GM19238 (cell line): ENCODE results near the gene TMCC1.

Experiments
- DNase-seq: peaks from one replicate; pipeline ENCODE4 v3.0.0; 2011; ENCODE audit warnings: low spot score; ENCODE audit not compliant: insufficient read length

TMCC1 gene

DNA sequence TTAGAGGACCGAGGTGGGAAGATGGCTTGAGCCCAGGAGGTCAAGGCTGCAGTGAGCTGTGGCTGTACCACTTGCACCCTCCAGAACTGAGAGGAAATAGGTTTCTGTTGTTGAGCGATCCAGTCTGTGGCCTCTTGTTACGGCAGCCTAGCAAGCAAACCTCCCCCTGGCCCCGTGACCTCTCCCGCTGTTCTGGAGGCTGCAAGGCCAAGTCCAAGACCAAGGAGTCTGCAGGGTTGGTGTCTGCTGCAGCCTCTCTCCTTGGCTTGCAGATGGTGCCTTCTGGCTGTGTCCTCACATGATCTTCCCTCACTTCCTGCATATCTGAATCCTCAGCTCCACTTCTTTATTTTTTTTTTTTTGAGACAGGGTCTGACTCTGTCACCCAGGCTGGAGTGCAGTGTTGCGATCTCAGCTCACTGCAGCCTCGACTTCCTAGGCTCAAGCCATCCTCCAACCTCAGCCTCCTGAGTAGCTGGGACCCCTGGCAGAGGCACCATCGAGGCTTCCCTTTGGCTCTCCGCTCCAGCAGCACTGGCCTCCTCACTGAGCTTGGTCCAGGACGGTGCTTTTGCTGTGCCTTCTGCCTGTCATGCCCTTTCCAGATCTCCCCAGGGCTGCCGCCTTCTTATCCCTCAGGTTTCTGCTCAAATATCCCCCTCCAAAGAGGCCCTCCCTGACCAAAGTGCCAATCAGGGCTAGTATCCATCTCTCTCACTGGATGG lies 269.0 kb downstream of the TMCC1 start:
- DNase-seq, result no peak

DNA sequence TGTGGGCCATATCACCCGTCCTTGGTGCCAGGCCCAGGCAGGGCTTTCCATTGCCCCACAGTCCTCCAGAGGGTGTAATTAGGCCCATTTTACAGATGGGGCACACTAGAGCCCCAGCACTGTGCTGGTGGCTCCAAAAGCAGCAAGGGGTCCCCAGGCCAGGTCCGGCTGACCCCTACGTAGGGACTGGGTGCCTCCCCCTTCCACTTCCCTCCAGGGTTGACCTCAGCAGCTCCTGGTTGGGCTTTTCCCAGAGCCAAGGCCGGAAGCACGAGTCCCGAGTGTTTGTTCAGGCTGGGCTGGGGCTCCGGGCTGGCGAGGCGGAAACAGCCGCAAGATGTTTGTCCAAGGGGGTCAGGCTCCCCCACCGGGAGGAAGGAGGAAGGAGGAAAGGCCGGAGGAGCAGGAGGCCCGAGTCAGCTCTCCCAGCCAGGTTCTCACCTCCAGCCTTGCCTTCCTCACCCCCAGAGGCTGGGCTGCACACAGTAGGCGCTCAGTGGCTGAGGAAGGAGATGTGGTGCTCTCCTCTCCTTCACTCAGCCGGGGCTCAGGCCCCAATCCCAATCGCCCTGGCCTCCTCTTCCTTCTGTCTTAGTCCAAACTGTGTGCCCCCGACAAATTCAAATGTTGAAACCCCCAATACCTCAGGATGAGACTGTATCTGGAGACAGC lies 269.9 kb downstream of the TMCC1 start:
- DNase-seq, result no peak

DNA sequence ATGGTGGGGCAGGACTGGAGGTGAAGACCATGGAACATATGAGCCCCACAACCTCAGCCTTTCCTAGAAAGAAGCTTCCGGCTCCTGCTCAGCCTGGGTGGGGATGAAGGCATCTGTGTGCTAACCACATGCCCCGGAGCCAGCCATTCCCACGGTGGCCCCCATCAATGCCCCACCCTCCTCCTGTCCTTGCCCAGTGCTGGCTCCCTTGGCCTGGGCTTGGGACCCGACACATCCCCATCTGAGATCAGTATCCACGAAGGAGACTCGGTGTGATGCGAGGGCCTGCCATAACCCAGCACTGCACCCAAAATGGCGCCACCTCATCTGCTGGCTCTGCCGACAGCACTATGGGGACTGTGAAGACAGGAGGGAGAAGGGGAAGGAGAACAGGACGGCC lies 270.6 kb downstream of the TMCC1 start:
- DNase-seq, result no peak

DNA sequence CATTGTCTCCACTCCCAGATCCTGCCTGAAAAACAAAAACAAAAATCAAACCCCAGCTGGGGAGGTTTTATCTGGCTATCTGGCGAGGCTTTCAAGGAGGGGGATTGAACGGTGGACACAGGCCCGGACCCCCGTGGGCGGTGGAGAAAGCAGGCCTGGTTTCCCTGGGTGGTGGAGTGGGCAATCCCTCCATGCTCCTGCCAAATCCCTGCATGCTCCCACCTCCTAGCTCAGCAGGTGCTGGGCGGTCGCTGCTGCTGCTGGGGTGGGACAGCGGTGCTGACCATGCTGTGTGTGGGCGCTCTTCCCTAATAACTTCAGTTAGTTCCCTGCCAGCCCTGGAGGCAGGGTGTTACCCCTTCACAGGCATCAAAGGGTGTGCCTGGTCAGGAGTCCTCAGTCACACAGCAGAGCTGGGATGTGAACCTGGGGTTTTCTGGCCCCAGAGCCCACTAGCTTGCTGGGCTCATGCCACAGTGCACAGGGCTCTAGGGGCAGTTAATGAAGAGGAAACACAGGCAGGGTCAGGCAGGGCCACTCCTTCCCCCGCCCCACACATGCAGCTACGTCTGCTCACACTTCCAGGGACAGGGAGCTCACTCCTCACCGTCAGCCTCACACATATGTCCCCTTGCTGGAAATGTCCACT lies 271.2 kb downstream of the TMCC1 start:
- no peak for DNase-seq

DNA sequence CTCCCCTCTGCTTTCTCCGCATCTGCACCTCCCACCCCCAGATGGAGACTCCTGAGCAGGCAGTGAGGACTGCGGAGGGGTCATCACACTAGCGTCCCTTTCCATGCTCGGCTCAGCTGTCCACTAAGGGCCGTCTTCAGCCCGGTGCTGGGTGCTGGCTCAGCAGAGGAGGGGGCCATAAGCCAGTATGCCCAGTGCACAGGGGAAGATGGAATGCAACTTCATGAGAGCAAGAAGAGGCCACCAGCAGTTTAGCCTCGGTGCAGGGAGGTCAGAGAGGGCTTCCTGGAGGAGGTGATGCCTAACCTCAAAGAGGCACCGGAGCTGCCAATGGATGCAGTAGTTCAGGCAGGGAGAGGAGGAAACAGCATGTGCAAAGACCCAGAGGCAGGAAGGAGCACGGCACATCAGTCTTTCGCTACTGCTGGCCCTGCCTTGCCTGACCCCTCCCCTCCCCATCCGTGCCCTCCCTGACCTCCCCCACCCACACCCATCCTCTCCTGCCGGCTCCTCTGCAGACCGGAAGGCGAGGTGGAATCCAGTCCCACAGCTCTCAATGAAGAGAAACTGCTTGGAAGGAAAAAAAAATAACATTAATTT lies 271.8 kb downstream of the TMCC1 start:
- DNase-seq, result no peak

DNA sequence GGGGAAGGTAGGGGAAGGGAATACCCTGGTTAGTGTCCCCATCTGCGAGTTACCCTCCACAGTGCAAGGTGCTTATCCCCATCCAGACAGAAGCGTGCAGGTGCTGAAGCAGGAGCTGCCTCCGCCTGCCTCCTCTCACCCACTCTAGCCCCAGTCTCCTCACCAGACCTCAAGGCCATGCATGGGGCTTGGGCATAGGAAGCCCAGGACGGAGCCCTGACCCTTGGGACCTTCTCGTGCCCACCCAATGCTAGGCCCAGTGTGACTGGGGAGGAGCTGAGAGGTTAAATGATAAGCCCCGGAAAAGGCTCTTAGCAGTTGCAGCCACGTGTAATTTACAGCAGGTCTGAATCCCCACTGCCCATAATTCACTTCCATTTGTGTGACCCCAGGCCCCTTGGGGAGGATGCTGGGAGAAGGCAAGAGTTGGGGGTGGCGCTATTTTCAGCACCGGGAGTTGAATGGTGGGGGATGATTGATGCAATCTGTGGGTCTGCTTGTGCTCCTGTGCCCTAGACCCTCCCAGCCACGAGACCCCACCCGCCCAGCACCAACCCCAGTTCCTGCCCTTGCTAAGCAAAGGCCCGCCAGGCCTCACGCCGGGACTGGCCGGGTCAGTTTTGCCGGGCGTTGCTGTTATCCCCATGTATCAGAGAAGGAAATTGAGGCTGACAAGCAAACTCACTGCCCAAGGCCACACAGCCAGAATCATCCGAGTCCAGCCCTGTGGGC lies 272.5 kb downstream of the TMCC1 start:
- no peak for DNase-seq

DNA sequence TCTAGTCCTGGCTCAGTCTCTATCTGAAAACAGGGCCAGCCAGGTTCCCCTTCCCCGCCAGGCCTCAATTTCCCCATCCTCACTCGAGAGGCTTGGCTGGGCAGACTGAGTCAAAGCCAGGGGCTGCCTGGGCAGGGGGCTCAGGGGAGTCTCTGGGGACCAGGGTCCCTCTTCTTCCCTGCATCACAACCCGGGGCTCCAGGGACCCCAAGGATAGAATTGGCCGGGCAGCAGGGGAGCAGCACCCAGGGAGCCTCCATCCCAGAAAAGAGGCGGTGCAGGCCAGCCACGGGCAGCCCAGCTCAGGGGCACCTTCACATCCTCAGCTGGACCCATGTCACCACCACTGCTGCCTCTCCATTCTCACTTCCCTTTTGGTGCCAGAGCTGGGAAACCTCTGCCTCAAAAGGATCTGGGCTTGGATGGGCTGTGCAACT lies 273.8 kb downstream of the TMCC1 start:
- no peak for DNase-seq

DNA sequence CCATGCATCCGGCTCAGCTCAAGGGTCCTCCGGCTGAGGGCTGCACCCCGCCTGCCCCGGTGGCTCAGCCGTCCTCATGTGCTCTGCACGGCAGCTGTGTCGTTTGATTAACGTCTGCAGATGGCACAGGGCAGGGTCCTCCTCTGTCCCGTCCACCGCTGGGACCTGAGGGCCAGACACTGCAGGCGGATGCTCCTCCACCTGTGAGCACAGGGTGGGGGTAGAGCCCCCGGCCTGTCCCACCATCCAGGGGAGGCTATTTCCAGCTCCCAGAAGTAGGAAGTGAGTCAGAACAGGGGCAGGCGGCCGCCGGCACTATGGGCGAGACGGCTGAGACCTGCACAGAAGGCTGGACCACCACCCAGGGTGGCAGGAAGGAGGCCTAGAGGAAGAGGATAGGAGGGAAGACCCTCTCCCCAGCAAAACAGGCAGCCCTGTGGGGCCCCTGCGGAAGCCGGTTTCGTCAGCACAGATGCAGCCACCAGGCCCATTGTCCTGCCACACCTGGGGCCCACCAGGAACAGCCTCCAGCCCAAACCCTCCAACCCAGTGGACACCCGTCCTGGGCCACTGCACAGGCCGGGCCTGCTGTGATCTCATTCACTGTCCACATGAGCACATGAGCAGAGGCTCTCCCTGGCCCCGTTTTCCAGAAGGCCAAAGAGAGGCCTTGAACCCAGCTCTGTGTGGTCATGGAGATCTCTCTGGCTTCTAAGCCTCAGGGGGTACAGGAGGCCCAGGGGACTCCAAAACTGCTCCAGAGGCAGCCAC lies 274.4 kb downstream of the TMCC1 start:
- no peak for DNase-seq

DNA sequence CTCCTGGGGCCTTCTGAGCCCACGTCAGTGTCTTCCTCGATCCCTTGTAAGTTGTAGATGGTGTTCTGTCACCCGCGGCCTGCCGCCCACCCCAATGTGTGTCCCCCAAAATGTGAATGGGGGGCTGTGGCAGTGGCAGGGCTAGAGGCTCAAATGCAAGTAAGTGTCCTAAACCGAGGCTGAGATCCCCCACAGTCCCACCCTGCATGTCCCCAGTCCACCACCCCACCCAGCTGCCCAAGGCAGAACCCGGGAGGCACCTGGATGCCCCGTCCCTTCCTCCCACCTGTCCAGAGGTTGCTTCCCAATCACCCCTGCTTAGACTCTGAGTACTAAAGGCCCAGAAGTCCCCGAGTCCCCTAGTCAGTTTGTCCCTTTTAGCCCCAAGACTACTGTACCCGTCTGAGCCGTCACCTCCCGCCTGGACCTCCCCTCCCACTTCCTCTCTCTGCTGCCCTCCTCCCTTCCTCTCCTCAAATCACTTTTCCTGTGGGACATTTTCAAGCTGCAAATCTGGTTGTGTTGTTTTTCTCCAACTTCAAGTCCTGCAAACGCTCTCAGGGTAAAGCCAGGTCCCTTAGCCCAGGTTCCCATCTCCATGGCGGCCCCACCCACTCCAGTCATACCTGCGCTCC lies 275.2 kb downstream of the TMCC1 start:
- no peak for DNase-seq

DNA sequence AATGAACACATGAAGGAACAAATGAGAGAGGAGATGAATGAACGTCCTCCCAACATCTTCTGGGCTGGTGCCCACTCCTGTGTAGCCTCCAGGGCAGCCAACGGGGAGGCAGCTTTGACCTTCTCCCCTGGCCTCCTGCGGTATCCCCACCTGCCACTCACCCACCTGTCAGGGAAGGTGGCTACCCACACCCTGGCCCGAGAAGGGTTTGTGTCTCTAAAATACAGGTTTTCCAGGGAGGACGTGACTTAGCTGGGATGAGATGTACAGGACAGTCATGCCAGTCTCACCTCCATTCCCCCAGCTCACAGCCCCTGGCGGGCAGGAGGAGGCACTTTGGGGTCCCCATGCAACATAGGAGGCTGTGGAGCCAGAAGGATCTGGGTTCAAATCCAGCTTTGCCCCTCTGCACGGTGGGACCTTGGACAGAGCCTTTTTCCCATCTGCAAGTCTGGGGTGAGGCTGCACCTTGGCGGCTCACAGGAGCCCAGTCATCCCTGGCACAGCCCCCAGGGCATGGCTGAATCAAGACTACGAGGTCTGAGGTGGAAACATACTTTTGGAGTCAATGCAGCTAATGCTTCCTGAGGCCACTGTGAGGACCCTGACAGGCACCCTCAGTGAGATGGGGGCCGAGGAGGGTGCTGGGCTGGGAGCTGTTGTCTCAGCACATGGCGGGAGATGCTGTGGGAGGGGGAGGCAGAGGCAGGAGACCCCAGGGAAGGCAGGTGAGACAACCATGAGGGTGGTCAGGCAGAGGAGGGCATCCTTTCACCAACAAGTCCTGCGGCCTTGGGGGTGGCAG lies 275.9 kb downstream of the TMCC1 start:
- DNase-seq, result no peak

DNA sequence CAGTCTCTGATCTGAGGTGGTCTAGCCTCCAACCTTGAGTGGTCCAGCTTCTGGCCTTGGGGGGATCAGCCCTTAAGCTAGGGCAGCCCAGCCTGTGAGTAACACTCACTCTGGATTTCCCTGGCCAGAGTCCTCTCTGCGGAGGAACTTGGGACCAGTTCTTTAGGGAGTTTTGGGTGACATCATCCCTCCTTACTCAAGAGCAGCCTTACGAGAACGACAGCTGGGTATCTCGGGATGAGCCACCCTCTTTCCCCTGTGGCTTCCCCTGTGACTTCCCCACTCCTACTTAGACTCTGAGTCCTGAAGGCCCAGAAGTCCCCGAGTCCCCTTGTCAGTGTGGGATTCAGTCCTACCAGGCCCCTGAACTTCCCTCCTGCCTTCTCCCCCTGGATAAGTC lies 276.8 kb downstream of the TMCC1 start:
- no peak for DNase-seq

DNA sequence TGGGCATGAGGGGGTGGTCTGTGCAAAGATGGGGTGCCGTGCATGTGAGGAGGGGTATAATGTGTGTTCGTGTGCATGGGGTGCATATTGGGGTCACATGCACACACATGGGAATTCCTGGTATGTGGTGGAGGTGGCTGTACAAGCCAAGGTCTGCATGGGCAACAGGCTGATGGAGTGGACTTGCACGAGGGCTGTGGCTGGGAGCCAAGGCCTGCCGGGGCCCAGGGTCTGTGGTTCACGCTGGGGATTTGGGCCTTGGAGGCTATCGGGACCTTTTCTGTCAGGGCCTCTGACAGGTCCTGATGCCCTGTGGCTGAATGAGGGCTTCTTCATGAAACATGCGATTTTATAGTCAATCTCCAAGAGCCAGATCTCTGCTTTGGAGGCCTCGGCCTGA lies 277.2 kb downstream of the TMCC1 start:
- DNase-seq, result no peak

DNA sequence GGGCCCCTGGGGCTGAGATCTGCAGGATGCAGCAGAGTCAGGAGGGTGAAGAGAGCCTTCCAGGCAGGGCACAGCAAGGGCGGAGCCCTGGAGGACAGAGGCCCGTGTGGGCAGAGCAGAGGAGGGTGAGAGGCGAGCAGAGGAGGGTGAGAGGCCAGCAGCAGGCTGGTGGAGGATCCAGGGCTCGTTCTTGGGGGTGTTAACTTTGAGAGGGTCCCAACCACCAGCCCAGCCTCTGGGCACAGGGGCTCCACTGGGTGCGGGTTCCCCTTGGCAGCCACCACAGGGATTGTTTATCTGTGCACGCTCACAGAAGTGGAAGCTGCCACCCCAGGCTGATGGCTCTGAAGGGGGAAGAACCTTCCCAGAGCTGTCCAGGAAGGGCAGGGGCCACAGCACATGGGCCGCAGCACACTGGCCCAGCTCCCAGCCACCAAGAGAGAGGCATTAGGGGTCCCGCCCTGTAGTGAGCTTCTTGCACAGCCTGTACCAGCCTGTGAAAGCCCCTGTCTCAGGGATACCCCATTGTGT lies 277.7 kb downstream of the TMCC1 start:
- DNase-seq, result no peak

DNA sequence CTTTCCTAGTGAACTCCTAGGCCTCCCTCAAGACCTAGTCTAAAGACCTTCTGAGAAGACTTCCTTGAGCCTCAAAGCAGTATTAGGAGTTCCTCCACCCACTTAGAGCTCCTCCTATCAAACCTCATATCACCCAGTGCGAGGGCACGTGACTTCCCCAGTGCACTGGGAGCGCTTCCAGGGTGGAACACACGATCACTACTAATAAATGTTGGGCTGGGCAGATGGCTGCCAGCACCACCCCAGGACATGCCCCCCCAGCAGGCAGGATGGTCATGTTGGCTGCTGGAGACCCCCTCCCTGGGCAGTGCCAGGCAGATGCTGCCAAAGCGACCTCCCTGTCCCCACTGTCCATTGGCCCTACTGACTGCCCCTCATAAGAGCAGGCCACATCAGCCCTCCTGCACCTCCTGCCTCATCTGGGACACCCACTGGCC lies 278.6 kb downstream of the TMCC1 start:
- no peak for DNase-seq

DNA sequence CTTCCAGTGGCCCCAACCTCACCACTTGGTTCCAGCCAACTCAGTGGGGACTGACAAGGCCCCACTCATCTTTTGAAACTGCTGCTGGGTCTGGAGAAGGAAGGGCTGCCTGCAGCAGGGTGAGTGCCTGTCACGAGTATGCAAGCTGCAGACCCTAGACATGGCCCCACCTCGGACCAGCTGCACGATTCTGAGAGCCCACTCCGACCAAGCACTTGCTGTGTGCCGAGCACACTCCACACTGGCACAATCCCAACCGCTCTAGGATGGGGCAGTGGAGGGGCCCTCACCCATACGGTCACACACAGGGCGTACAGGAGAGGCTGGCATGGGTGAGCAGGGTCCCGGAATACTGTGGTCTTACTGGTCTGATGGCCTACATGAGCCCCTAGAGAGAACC lies 279.1 kb downstream of the TMCC1 start:
- no peak for DNase-seq

DNA sequence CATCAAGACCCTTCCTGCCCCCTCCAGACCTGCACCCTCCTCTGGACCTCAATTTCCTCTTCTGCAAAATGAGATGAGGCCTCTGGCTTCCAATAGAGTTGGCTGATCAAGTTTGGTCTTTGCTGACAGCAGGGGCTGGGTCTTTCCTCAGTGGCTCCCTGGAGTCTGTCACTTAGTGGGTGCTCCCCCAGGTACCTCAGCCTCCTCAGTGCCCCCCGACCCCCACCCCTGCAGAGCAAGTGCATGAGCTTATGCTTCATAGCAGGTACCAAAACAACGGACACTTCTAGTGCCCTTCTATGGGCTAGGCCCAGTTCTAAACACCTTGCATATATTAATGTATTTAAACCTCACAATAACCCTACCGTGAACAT lies 280.2 kb downstream of the TMCC1 start:
- DNase-seq, result no peak

DNA sequence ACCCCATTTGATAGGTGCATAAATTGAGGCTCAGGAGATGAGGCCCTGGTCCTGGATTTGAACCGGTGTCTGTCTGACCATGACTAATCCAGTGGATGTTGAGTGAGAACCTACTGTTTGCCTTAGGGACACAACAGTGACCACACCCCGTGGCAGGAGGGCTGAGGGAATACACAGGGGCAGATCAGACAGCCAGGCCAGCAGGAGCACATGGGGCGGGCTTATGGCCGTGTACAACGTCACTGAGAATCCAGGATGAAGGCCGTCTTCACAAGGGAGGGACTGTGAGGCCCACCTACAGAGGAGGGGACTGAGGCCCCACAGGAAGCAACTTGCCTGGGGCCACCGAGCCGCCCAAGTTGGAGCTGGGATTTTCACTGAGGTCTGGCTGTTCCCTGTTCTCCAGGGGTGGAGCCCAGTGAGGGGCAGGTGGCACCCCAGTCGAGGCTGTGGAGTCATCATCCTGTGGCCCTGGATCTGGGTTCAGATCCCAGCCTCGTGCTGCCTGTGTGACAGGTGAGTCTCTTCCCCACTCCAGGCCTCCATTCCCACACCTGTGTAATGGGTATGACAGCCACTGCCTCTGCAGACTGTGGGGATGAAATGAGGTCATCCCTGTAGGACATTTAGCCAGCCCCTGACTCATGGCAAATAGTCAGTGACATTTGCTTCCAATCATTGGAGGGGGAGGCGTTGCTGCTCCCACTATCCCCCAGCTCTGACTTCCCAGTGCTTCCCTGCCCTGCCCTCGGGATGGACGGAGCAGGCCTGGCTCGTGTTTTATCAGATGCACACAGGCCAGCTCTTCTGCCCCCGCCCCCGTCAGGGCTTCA lies 280.8 kb downstream of the TMCC1 start:
- DNase-seq, result no peak

DNA sequence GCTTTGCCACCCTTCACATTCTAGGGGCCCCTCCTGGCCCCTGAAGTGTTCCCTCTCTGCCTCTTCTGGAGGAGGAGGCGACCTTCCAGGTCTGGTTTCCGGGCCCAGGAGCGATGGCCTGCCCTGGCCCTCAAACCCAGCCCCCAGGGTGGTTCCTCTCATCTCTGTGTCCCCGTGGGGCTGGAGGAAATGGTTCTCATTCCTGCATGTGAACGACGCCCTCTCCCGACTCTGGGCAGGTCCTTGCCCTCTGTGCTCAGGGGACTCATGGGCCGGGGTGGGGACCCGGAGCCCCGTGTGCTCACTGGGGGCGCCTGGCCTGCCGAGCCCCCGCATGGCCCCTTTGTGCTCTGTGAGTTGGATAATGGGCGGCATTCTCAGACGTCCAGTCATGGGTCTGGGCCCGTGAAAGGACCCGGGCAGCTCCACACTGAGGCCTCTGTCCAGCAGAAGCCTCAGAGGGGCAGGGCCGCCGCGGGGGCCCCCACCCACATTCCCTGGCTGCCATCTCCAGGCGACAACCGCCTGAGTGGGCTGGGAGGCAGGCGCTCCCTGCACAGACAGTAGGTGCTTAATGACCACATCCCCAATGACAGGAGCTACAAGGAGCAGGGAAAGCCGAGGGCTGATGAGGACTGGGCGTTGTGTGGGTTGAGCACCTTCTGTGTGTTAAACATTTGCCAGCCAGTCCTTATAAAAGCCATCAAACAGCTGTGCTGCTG lies 281.5 kb downstream of the TMCC1 start:
- DNase-seq, result no peak
